ENCODE data around the gene SULT1C3.

DNA sequence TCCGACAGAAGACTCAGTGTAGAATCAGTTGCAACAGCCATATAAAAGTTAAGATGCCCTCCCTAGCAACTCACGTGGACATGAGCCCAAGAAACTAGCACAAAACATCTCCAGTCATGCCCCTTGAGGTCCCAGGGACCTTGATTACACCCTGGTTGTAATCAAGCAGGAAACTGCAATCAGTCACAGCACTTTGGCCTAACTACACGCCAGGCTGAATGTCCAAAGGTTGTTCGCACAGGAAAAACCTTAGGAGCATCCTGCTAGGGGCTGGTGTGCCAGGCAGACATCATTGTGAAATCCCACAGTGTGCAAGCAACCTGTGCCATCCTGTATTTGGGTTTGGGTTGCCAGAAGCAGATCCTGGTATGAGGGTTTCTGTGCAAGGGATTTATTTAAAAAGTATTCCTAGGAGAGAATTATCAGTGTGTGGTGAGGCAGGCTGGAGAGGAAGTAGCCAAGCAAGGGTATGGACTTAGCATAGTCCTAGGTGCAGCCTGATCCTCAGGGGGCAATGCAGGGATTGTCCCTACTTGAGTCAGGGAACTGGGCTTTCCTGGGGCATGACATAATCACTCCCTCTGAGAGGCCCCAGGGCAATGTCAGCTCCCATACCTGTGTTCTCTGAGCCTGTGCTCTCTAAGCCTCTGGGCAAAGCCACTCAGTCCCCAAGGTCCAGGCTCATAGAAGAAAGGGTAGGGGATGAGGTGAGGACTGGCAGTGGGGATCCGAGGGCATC, 31.2 kb downstream of the SULT1C3 start:
- TF ChIP-seq, protein P1, sequence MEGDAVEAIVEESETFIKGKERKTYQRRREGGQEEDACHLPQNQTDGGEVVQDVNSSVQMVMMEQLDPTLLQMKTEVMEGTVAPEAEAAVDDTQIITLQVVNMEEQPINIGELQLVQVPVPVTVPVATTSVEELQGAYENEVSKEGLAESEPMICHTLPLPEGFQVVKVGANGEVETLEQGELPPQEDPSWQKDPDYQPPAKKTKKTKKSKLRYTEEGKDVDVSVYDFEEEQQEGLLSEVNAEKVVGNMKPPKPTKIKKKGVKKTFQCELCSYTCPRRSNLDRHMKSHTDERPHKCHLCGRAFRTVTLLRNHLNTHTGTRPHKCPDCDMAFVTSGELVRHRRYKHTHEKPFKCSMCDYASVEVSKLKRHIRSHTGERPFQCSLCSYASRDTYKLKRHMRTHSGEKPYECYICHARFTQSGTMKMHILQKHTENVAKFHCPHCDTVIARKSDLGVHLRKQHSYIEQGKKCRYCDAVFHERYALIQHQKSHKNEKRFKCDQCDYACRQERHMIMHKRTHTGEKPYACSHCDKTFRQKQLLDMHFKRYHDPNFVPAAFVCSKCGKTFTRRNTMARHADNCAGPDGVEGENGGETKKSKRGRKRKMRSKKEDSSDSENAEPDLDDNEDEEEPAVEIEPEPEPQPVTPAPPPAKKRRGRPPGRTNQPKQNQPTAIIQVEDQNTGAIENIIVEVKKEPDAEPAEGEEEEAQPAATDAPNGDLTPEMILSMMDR (IDR thresholded peaks at IDR 0.05; ENCODE audit: insufficient read depth, low read length) = no peak
- no peak for TF ChIP-seq POLR2AphosphoS5 (IDR thresholded peaks at IDR 0.05; ENCODE audit: low read depth)
